SHP77 (cell line): Measurements from ENCODE around the gene DAP3.
"Not testable (repeated sequence)": the region's sequence is repeated elsewhere in the genome, so short reads cannot be mapped to it uniquely, and the experiment has no call there.

ENCODE experiments used
- DNase-seq, 2 experiments: peaks; one replicate each; lab custom pipeline; 2025; lab: John Stamatoyannopoulos, UW

Gene DAP3

DNA sequence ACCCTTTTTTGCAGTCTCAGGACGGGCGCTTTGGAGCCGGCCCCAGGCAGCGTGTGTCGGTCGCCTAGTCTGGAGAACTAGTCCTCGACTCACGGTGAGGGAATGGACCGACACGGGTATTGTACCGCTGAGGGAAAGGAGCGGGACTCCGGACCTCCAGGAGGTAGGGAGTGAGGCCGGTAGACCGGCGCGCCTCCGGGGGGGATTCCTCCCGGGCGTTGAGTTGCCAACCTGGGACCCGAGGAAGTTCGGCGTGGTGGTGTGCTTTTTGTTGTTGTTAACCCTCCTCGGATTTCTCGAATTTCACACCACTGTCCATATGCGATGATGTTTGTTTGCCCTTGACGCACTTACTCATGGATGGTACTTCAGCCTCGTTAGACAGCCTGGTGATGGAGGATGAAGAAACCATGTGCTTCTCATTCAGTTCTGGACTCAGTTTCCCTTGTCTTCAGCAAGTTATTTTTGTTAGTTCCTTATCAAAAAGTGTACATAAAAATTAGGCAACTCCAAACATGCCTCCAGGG lies at the start of gene DAP3:
TSS of gene DAP3 (plus strand) at position 11 of the 527 bp plus-strand sequence. CDS start 20,689 bp downstream, outside the sequence.
- not testable (repeated sequence) for DNase-seq

DNA sequence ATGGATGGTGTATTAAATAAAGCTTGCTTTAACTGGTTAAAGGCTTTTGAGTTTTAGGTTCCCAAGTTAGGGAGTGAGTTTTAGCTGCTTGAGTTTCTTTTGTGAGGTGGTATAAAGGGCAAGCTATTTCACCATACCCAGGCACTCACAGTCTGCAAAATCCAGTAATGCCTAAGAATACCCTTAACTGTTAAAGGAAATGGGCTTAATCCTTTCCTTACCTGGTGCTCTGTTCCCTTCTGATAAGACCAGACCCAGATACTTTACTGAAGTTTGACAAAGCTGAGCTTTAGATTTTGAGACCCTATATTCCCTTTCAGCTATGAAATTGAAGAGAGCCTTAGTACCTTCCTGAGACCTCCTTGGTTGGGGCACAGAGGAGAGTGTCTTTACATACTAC lies 48.5 kb upstream of the DAP3 start:
- DNase-seq, result no peak

DNA sequence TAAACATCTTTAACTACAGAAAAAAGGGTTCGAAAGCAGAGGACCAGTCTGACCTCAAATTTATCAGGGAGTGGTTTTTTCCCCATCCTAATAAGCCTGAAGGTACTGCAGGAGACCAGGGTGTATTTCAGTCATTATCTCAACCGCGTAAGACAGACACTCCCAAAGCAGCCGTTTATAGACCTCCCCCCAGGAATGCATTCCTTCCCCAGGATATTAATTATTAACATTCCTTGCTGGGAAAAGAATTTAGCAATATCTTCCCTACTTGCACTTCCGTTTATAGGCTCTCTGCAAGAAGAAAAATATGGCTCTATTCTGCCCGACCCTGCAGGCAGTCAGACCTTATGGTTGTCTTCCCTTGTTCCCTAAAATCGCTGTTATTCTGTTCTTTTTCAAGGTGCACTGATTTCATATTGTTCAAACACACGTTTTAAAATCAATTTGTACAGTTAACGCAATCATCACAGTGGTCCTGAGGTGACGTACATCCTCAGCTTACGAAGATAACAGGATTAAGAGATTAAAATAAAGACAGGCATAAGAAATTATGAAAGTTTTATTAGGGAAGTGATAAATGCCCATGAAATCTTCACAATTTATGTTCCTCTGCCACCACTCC lies 46.2 kb upstream of the DAP3 start:
- not testable (repeated sequence) for DNase-seq

DNA sequence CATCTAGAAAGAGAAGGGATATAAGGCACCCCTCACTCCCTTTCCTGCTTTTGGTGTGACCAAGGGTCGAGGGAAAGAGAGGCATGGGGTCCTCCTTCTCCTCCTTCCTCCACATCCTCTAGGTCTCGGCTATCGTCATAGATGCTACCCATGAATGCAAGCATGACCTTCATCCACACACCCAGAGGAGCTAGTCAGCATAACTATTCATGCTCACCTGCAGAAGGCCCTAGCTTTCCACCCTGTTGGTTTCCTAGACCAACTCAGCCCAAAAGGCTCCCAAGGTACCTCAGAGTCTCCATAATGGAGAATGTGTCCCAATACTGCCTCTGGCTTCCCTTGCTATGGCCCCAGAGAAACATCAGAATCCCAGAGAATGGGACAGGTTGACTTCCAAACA lies 45.7 kb upstream of the DAP3 start:
- DNase-seq, result no peak

DNA sequence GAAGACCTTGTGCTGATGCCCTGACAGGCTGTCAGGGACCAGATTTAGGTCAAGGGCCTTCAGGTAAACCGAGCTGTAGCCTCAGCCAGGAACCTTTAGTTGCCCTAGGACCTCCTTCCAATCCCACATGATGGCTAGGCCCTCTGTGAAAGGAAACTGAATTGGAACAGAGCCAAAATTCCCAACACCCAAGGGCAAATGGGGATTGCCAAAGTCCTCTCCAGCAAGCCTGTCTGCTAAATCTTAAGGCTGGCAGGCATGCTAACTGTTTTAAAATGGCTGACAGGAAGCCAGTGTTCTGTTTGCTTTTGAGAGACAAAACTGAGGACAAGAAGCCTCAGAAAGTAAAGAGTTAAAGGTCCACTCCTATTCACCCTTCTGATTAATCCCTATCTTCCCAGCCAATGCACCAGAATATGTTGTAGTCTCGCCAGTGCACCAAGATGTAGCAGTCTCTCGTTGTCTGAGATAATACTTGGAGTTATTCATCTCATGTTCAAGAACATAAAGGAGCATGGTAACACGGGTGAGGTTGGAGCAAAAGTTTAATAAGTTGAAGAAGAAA lies 43.8 kb upstream of the DAP3 start:
- DNase-seq, result no peak

DNA sequence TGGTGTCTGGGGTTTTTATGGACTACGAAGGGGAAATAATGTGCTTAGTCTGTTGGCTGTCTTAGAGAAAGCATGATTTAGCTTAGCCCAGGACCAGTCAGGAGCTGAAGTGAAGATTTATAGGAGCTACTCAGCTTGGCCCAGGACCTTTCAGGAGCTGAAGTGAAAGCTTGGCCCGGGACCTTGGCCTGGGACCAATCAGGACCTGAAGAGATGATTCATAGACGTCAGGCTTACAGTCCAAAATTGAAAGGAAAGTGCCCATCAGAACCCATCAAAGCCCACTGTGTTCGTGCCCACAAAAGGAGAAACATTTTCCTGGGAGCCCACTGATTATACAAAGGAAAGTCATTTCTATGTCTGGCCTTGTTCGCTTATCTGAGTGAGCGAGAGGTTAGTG lies 43.2 kb upstream of the DAP3 start:
- DNase-seq, result no peak

DNA sequence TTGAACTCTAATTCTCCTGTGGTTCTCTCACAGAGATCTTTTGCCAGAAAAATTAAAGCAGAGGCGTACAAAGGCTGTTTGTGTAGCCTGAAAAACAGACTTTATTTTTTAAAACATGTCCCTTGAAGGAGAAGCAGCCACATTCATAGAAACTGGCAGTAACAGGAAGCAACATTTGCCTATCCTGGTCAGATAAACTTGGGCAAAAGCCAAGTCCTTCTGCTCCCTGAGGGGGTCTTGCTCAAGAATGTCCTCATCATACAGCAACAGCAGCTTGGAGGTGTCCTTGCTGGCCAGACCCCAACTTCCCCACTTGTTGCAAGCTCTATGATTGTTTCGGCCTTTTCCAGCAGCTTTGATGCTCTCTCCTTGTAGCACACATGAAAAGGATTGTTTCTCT lies 42.6 kb upstream of the DAP3 start:
- no peak for DNase-seq

DNA sequence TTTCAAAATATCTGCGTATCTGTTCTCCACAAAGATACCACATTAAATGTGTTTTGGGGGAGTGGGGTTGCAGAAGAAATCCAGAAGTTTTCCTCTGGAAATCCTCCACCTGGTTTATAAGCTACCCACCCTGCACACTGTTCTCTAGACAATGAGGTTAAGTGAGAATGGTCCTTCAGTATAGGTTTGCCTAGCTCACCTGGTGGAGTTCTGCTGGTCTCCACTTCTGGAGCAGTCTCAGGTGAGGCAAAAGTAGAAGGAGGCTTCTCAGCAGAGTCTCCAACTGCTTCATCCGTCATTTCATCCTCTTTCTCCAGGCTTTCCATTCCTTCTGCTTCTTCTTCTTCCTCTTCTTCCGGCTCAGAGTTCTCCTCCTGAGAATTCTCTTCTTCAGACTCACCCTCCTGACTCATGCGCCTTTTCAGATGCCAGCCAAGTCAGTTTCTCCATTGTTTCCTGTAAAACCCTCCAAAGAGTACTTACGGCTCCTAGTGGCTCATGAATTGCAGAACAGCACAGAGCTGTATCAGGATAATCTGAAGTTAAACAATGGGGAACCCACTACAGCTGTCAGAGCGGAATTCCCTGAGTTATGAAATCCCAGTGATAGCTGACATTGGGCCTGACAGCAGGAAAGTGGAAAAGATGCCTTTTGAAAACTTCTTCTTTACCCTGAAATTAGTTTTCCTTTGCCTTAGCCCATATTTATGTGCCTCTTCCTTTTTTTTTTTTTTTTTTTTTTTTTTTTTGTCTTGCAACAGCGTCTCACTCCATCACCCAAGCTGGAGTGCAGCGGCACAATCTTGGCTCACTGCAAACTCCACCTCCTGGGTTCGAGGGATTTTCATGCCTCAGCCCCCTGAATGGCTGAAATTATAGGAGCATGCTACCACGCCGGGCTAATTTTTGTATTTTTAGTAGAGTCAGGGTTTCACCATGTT lies 40.4 kb upstream of the DAP3 start:
- peak; percentile 42 to 55 for DNase-seq

DNA sequence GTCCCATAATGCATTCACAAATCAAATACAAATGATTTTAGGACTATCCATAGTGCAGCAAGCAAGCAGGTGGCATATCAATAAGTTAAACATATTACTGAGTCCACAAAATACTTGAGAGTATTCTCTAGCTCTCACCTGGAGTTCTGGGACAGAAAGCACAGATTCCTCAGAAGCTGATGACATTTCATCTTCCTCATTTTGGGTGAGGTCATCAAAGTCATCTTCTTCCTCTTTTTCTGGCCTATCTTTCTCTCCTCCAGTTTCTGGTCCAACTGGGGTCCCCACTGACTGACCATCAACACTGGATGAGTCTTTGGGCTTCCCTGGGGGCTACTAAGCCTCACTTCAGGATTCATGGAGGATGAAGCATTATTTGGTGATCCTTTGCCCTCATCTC lies 39.2 kb upstream of the DAP3 start:
- DNase-seq, result no peak

DNA sequence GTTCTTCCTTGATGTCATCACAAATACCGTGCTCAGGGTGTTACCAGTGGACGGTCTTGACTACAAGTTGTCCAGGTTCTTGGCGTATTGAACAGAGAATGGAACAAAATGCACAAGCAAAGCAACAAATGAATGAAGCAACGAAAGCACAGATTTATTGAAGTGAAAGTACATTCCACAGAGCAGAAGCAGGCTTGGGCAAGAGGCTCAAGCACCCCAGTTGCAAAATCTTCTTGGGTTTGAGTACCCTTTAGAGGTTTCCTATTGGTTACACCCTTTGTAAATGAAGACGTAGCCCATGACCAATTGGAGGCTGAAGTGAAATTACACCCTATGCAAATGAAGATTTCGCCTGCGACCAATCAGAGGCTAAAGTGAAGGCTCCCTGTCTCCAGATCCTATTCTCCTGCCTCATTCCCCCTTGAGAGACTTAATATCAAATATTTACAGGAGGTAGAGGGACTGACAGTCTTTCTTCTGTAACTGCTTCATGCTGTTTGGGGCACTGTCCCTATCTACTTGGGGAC lies 38.6 kb upstream of the DAP3 start:
- DNase-seq, result no peak

DNA sequence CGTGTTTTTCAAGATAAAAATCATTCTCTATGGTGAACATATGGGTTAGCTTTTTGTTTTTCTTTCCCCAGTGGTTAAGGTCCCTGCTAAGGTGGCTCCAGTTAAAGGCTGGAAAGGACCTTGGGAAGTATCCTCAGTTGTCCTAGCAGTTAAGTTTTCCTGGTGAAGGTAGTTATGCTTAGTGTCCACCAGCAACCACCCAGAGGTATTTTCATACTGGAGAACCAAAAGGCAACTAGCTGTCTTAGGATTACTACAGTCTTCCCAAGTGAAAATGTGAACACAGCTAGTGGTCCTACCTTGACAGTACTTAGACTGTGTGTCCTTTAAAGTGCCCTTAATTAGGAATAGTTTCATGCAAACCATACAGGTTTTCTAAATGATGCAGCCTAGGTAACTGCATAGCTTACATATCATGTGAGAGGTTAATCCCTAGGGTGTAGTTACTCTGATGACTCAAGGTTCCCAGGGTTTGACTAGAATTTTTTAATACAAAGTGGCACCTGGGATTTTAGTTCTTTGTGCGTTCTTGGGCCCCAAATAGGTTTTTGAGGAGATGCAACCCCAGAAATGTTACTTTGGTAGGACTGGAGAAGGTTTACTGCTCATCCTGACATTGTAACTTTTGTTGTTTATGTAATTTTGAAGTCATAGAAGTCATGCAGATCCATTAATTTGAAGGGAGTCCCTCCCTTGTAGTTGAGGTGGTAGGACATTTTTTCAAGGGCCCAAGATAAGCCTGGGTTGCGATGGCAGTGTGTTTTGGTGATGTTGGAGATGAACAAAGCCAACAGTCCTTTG lies 36.8 kb upstream of the DAP3 start:
- DNase-seq, result no peak

DNA sequence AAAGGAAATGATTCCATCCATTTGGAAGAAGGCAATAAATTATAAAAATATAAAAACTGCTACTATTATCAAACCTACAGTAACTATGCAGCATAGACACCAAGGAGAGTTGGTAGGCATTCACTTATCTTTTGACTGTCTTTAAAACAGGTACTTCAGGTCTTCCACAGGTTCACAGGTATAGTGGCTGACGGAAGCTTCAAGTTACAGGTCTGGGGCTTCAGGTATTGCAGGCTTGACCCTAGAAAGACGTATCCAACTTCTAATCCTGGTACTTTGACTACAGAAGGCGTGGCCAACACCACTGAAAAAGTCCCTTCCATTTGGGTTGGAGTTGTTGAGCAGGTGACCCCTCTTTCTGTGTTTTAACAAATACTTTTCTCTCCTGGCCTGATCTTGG lies 35.9 kb upstream of the DAP3 start:
- DNase-seq, result no peak

DNA sequence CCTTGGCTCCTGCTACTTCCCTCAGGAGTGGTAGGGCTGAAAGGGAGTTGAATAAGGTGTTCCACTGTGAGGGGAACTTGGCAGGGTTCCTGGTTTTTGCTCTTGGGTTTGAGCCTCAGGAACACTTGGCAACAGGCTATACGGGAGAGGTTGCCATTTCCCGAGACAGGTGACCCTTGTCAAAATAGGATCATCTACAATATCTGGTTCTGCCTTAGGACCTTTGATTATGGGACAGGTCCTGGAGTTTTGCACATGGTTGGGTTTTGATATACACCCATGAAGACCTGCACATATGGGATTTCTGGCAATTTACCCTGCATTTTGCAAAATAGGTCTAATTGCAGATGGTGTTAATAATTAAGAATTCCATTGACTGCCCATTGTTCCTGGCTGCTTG lies 31.4 kb upstream of the DAP3 start:
- DNase-seq, result no peak

DNA sequence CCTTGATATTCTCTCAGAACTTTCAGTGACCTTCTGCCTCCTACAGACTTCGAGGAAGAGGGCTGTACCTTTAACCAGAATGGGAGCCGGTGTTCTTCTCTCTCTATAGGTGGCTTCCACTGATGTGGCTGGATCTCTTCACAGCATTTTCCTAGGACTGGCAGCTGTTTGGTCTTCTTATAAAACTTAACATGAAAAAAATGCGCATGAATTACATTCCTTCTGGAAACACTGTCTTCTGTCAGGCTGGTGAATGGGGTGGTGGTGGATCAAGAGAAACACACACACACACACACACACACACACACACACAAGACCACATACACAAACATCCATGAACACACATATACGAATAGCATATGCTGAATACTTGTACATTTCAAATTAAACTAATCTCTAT lies 27.7 kb upstream of the DAP3 start:
- DNase-seq, result not testable (repeated sequence)

DNA sequence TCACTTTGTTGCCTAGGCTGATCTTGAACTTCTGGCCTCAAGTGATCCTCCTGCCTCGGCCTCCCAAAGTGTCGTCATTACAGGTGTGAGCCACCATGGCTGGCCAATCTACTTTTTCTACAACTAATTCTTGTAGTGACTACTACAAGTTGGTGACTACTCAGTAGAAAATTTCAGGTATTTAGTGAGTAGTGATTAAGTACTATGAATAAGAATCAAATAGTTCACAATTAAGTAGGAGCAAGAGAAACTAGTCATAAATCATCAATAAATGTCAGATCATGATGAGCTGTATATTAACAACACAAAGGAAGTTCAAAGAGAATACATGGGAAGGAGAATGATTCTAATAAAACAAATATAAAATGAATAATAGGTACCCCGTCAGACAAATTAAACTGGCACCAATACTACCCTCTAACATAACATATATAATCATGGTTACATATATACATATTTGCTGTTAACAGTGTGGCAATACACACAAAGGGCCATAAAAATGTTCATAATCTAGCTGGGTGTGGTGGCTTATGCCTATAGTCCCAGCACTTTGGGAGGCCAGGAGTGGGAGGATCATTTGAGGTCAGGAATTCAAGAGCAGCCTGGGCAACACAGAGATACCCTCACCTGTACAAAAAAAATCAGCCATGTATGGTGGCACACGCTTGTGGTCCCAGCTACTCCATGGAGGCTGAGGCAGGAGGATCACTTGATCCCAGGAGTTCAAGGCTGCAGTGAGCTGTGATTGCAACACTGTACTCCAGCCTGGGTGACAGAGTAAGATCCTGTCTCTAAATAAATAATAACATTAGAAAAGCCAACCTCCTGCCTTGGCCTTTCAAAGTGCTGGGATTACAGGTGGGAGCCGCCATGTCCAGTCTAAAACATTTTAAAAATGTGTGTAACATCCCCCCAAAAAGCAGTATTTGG lies 19.4 kb upstream of the DAP3 start:
- no peak for DNase-seq

DNA sequence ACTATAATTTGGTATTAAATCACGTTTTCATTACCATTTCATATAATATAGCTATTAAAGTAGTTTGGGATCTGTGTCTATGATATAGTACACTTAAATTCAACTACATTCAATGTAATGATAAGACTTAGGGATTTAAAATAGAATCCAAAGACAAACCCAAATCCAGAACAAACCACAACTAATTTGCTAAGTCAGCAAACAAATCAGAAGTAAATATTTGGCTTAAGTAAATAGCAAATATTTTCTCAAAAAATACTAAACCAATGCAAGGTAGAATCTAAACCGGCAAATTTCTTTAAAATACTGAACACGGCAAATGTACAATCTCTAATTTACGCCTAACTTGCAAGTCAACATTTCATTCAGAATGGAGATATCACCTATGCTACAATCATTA lies 17.1 kb upstream of the DAP3 start:
- no peak for DNase-seq

DNA sequence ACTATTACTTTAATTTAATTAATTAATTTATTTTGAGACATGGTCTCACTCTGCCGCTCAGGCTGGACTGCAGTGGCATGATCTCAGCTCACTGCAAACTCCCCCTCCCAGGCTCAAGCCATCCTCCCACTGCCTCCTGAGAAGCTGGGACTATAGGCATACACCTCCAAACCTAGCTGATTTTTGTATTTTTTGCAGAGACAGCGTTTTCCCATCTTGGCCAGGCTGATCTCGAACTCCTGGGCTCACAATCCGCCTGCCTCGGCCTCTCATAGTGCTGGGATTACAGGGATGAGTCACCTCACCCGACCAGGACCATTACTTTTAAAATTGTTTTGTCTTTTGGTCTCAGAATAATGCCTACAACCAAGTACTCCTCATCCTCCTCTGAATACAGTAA lies 15.9 kb upstream of the DAP3 start:
- no peak for DNase-seq

DNA sequence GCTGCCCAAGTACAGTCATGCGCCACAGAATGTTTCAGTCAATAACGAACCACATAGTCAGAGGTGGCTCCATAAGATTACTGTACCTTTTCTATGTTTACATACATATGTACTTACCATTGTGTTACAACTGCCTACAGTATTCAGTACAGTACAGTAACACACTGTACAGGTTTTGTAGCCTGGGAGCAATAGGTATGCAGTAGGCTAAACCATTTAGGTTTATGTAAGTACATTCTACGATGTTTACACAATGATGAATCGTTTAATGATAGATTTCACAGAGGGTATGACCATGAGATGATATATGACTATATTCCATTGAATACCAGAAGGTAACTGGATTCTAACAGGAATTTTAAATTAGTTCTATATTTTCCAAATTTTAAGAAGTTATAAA lies 10.9 kb upstream of the DAP3 start:
- no peak for DNase-seq

DNA sequence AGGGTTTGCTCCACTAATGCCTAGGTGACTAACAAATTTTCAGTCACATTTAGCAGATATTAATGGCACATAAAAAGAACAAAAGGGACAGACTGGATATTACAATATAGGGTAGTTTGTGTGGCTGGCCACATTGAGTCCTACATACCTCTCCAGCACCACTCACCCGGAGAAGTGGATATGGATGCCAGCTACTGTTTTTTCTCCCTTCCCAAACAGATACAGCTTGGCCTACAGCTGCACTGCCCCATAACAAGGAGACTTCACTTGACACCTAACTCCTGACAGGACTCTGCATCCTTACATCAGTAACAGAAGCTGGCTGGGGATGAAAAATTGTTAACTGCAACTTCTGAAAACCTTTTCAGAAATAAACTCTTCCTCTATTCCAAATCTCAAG lies 9.9 kb upstream of the DAP3 start:
- not testable (repeated sequence) for DNase-seq

DNA sequence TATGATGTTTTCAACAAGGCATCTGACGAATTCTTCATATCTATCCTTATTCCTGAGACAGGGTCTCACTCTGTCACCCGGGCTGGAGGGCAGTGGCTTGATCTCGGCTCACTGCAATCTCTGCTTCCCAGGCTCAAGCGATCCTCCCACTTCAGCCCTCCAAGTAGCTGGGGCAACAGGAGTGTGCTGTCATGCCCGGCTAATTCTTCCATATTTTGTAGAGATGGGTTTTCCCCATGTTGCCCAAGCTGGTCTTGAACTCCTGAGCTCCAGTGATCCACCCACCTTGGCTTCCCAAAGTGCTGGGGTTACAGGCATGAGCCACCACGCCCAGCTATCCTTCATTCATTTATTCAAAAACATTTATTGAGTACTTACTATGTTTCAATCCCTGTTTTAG lies 8.4 kb upstream of the DAP3 start:
- DNase-seq, result no peak

DNA sequence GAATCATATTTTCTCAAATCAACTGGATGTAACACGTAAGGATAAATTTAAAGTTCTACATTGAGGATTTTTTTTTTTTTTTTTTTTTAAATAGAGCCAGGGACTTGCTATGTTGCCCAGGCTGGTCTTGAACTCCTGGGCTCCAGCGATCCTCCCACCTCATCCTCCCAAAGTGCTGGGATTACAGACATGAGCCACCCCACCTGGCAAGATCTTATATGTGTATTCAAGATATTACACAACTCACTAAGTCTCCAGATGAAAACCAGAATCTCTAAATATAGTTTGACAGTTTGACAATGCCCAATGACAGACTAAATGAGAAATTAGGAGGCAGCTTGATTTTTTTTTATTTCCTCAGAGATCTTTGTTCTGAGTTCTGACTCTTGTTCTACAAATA lies 7.1 kb upstream of the DAP3 start:
- DNase-seq, result no peak
